ENCODE data around the gene CLCNKA.

The CLCNKA gene

GRCh38 chr1:16082283-16083038 is 60.6 kb downstream of the CLCNKA start:
- DNase-seq = peak; percentile 67

GRCh38 chr1:16083486-16083885 is 61.6 kb downstream of the CLCNKA start:
- no peak for DNase-seq

Data from right forelimb (tissue), 1 donor.